Lung (tissue), 12 donors: ENCODE data around the gene PRKCZ. TPM values are rescaled to one million over a fixed set of nuclear protein-coding genes. Genes with fewer than 3 reads are reported as not detected.

ENCODE experiments used
- ATAC-seq: fragments of 200-7000 bp; cut with Tn5 transposase; one replicate; pipeline ENCODE4 v1.9.1; 2020; ENCODE audit warnings: moderate number of reproducible peaks; ENCODE audit not compliant: insufficient read depth, low FRiP score
- DNase-seq, 3 donors: peaks; one replicate each; pipeline ENCODE4 v3.0.0-alpha.2; 2013 to 2017
- H3K27ac ChIP-seq, 2 donors: one replicate each; pipeline ENCODE4 v1.5.1; 2013; ENCODE audit warnings: mild to moderate bottlenecking in 2 of 2, moderate library complexity in 2 of 2, control low read depth in 1 of 2, inconsistent platforms in 1 of 2, low read depth in 1 of 2, low read length in 1 of 2
- H3K27me3 ChIP-seq, 3 donors: one replicate each; pipeline ENCODE4 v1.5.1; 2013; ENCODE audit warnings: low read length in 2 of 3; ENCODE audit not compliant: control insufficient read depth in 3 of 3, insufficient read depth in 3 of 3
- H3K36me3 ChIP-seq, 4 donors: one replicate each; pipeline ENCODE4 v1.5.1; 2013; ENCODE audit warnings: low read length in 4 of 4, mild to moderate bottlenecking in 1 of 4, moderate library complexity in 1 of 4; ENCODE audit not compliant: control insufficient read depth in 4 of 4, insufficient read depth in 4 of 4
- H3K4me1 ChIP-seq, 5 donors: one replicate each; pipeline ENCODE4 v1.5.1; 2013; ENCODE audit warnings: low read length in 5 of 5, mild to moderate bottlenecking in 2 of 5, moderate library complexity in 1 of 5; ENCODE audit not compliant: control insufficient read depth in 5 of 5, insufficient read depth in 5 of 5
- H3K4me3 ChIP-seq: one replicate; pipeline ENCODE4 v1.5.1; 2013; ENCODE audit warnings: mild to moderate bottlenecking, control low read depth, moderate library complexity
- H3K9ac ChIP-seq, 2 donors: one replicate each; pipeline ENCODE4 v1.5.1; 2013; ENCODE audit warnings: low read length in 2 of 2, control low read depth in 1 of 2; ENCODE audit not compliant: insufficient read depth in 1 of 2
- H3K9me3 ChIP-seq, 4 donors: one replicate each; pipeline ENCODE4 v1.5.1; 2013; ENCODE audit warnings: low read length in 3 of 4, mild to moderate bottlenecking in 1 of 4, moderate library complexity in 1 of 4; ENCODE audit not compliant: control insufficient read depth in 4 of 4, insufficient read depth in 3 of 4
- CTCF ChIP-seq: IDR thresholded peaks from 2 replicates; pipeline ENCODE4 v1.5.1; 2012; ENCODE audit warnings: mild to moderate bottlenecking; ENCODE audit errors: control extremely low read depth, extremely low read depth
- WGBS, 2 donors: extraction: QIAGEN DNeasy Blood & Tissue Kit; methylation state at CpG; one replicate each; pipeline ENCODE4 v1.1.7; 2013; 5-methylcytosine and 5-hydroxymethylcytosine counted together
- polyA plus RNA-seq, 2 donors: library from polyadenylated mRNA; stranded (reverse); fragments of 200-250 nt; gene quantifications; one replicate each; pipeline ENCODE4 v1.2.1, GENCODE V29; 2013
- total RNA-seq, 2 donors: library from RNA; depleted of rRNA in 1 of 2; stranded (reverse); fragments of >200 nt in 1 of 2; gene quantifications; one replicate each; pipeline ENCODE4 v1.2.1, GENCODE V29; 2014 to 2021
- donor health status: control.
- donor health status: control.
- donor health status: Bipolar disorder and iron deficiency.
- donor health status: healthy.
- donor health status: DM: yes; HTN: yes; CAD: no.

The PRKCZ gene
- total and polyA plus RNA-seq, 4 donors, result 55.2 to 149 (median 117) TPM

GRCh38 chr1:2199042-2199810 lies 149.0 kb downstream of the PRKCZ start:
- H3K9me3 ChIP-seq, result no peaks in the 10 kb centered on the region
- peak; percentile 77 for ATAC-seq
- H3K36me3 ChIP-seq, result no peaks in the 10 kb centered on the region
- no peaks in the 10 kb centered on the region for H3K27me3 ChIP-seq
- peak overlapping the region in 1 of 2 donors; percentile 73 for H3K9ac ChIP-seq
- peak overlapping the region; percentile 79 to 82 for H3K27ac ChIP-seq
- H3K4me3 ChIP-seq, result peak overlapping the region; percentile 0
- H3K4me1 ChIP-seq, result peaks cover 0 to 38% (median 10%) of the 10 kb centered on the region in 5 donors
- 10 to 12% methylated on average over 24 of the region's 24 CpGs for WGBS, 2 donors
- TF ChIP-seq CTCF, result no peak
- peak; percentile 92 to 95 (median 94) for DNase-seq

- H3K9me3 ChIP-seq, result no peaks in the 10 kb centered on the region
- no peak for TF ChIP-seq CTCF
- no peak for ATAC-seq
- peak in 1 of 3 donors; percentile 47 for DNase-seq
- H3K36me3 ChIP-seq, result no peaks in the 10 kb centered on the region
- WGBS, 2 donors, result 77 to 80% methylated on average over 21 of the region's 21 CpGs
- H3K4me1 ChIP-seq, result peaks cover 0 to 38% (median 10%) of the 10 kb centered on the region in 5 donors
- H3K4me3 ChIP-seq, result no peak overlapping the region
- no peak overlapping the region for H3K9ac ChIP-seq
- no peaks in the 10 kb centered on the region for H3K27me3 ChIP-seq
- no peak overlapping the region for H3K27ac ChIP-seq
These were observed 150.2 kb downstream of the PRKCZ start for GRCh38 chr1:2200308-2200943.

DNA sequence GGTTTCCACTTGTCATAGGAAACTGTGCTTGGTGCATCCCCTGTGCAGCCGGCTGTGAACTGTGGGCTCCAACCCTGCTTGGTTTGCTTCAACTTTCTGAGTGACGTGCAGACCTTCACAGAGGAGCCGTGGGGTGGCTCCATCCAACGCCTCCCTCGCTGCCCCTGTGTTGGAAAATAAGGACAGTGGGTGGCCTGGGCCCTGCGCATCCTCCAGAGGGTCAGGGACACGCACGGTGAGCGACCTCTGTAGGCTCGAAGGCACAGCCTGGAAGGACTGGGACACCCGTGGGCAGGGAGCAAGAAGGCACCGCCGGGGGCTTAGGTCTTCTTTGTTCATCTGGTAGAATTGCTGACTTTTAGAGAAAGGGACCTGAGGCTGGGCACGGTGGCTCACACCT lies 150.9 kb downstream of the PRKCZ start:
- H3K27ac ChIP-seq, result no peak overlapping the region
- DNase-seq, result no peak
- no peak for TF ChIP-seq CTCF
- H3K9me3 ChIP-seq, result no peaks in the 10 kb centered on the region
- no peak overlapping the region for H3K4me3 ChIP-seq
- peaks cover 0 to 38% (median 11%) of the 10 kb centered on the region in 5 donors for H3K4me1 ChIP-seq
- H3K9ac ChIP-seq, result no peak overlapping the region
- no peaks in the 10 kb centered on the region for H3K36me3 ChIP-seq
- WGBS, 2 donors, result 93% methylated on average over 14 of the region's 14 CpGs
- H3K27me3 ChIP-seq, result no peaks in the 10 kb centered on the region
- ATAC-seq, result no peak
